Measurements from ENCODE around the gene EGFLAM. TPM values are rescaled to one million over a fixed set of nuclear protein-coding genes. Genes with fewer than 3 reads are reported as not detected.

EGFLAM gene
- total and polyA plus RNA-seq, 9 of the 15 experiments (the other 6 are each of a cell fraction or from before 2014, with no cell fraction given): 0.09 to 2.5 (median 1.0) TPM

- no peaks in the 10 kb centered on the region; a peak in 1 of 5 replicates for H3K4me1 ChIP-seq (replicated peaks in 1 of 2; ENCODE audit: control insufficient read depth in 2 of 2, insufficient read depth in 2 of 2, low read length in 2 of 2)
- no peak for ATAC-seq
- no peaks in the 10 kb centered on the region for H3K9me3 ChIP-seq (replicated peaks; ENCODE audit: control insufficient read depth, insufficient read depth, low read depth, low read length)
- WGBS (ENCODE audit: insufficient coverage, low coverage, missing lambda C conversion rate): 2% methylated on average over 7 of the region's 7 CpGs
- DNase-seq (ENCODE audit: extremely low read depth in 1 of 4, low spot score in 3 of 4): no peak
- no peaks in the 10 kb centered on the region for H4K20me1 ChIP-seq (replicated peaks; ENCODE audit: control insufficient read depth, insufficient read depth, low read length)
- no TSS peak for BruUV-seq (replicated peaks)
- peaks cover 29 to 34% of the 10 kb centered on the region in 2 experiments; a peak in 4 of 5 replicates for H3K27me3 ChIP-seq (ENCODE audit: control insufficient read depth in 2 of 2, insufficient read depth in 2 of 2, low read length in 2 of 2)
- no peaks in the 10 kb centered on the region for H3K79me2 ChIP-seq (ENCODE audit: control insufficient read depth, insufficient read depth, low read length)
- in situ Hi-C loops (cut with MboI) (no loop called here), intact Hi-C loops (cut with micrococcal nuclease) (no loop called here)
- H3K27ac ChIP-seq (ENCODE audit: extremely low read depth, low read depth, low read length): no peak overlapping the region
- TF ChIP-seq MED1 (CRISPR knock-in tag; IDR thresholded peaks at IDR 0.05; ENCODE audit: borderline replicate concordance) (no peak), HNRNPUL1 (IDR thresholded peaks at IDR 0.05; ENCODE audit: low read length) (no peak), E4F1 (CRISPR knock-in tag; IDR thresholded peaks at IDR 0.05; ENCODE audit: borderline replicate concordance) (no peak), FOXJ2 (tag; IDR thresholded peaks at IDR 0.05) (no peak), HLTF (IDR thresholded peaks at IDR 0.05) (no peak), DNMT1 (IDR thresholded peaks at IDR 0.05) (no peak)
- H3K9ac ChIP-seq (ENCODE audit: insufficient read depth in 1 of 2, low read depth in 2 of 2, low read length in 2 of 2): no peak overlapping the region
- no peak overlapping the region for H2AFZ ChIP-seq (ENCODE audit: low read depth, low read length)
- no peak for FAIRE-seq
- no peaks in the 10 kb centered on the region for H3K9me1 ChIP-seq (ENCODE audit: control insufficient read depth, insufficient read depth, low read length)
- H3K36me3 ChIP-seq (ENCODE audit: control insufficient read depth, insufficient read depth, low read length): no peaks in the 10 kb centered on the region
- ChIA-PET POLR2A (no interaction called here), CTCF (ENCODE audit: low intra/inter-chr PET ratio) (interaction anchor here (0.6 kb wide), 1 partner anchor 35 kb away, joined by 5 read pairs; no protein-coding TSS in a partner anchor)
- no peak overlapping the region for H3K4me2 ChIP-seq (ENCODE audit: insufficient read depth, low read length)
- no peak overlapping the region for H3K4me3 ChIP-seq
These were observed 152.1 kb downstream of the EGFLAM start for GRCh38 chr5:38410304-38410990.

Measured in K562 (cell line).